HepG2 (cell line): ENCODE data around the gene CD7. TPM values are rescaled to one million over a fixed set of nuclear protein-coding genes. Genes with fewer than 3 reads are reported as not detected.
A peak's percentile ranks its signal among the peaks of the same experiment; 100 is the strongest.

Source experiments
- BCL6 ChIP-seq: IDR thresholded peaks from 2 replicates; pipeline ENCODE4 v1.6.1; 2016; ENCODE audit warnings: missing genetic modification reagents, missing compliant biosample characterization
- BRD4 ChIP-seq: sonication (generic); formaldehyde crosslinking; IDR thresholded peaks from 2 replicates; pipeline ENCODE4 v1.4.0; 2020; ENCODE audit warnings: missing genetic modification reagents
- EP300 ChIP-seq, 3 experiments: sonication (generic) in 1 of 3; formaldehyde crosslinking in 1 of 3; IDR thresholded peaks; 2 replicates each; pipeline versions ENCODE4 v1.5.1 to v1.6.1; 2011 to 2020; ENCODE audit warnings: low read depth in 2 of 3, low read length in 2 of 3, borderline replicate concordance in 1 of 3, improper control_type of control experiment in 1 of 3, mild to moderate bottlenecking in 1 of 3, missing genetic modification reagents in 1 of 3, moderate library complexity in 1 of 3
- ETV5 ChIP-seq: IDR thresholded peaks from 2 replicates; pipeline ENCODE4 v1.6.1; 2018; ENCODE audit warnings: missing biosample characterization, missing genetic modification reagents, inconsistent platforms, borderline replicate concordance
- GATAD2A ChIP-seq: IDR thresholded peaks from 2 replicates; pipeline ENCODE4 v1.6.1; 2016
- HNF4G ChIP-seq, 2 experiments: sonication (generic) in 1 of 2; formaldehyde crosslinking in 1 of 2; IDR thresholded peaks; 2 replicates each; pipeline versions ENCODE4 v1.4.0 to v1.6.1; 2011 to 2020; ENCODE audit warnings: borderline replicate concordance in 2 of 2, low read depth in 2 of 2, mild to moderate bottlenecking in 2 of 2, low read length in 1 of 2, missing genetic modification reagents in 1 of 2, moderate library complexity in 1 of 2
- KDM2A ChIP-seq: sonication (generic); formaldehyde crosslinking; IDR thresholded peaks from 2 replicates; pipeline ENCODE4 v1.4.0; 2020; ENCODE audit warnings: low read depth, missing genetic modification reagents, borderline replicate concordance
- RARA ChIP-seq: IDR thresholded peaks from 2 replicates; pipeline ENCODE4 v1.6.1; 2016; ENCODE audit warnings: missing genetic modification reagents, missing compliant biosample characterization
- ZMAT3 ChIP-seq: sonication (generic); formaldehyde crosslinking; conservative IDR thresholded peaks from 2 replicates; pipeline ENCODE4 v1.7.0; 2021; ENCODE audit warnings: missing genetic modification reagents
- ZMYM2 ChIP-seq: sonication (generic); formaldehyde crosslinking; IDR thresholded peaks from 2 replicates; pipeline ENCODE4 v1.8.0; 2022; ENCODE audit warnings: mild to moderate bottlenecking, missing genetic modification reagents
- ZNF350 ChIP-seq: sonication (generic); formaldehyde crosslinking; IDR thresholded peaks from 2 replicates; pipeline ENCODE4 v1.4.0; 2020; ENCODE audit warnings: mild to moderate bottlenecking, low read depth, missing genetic modification reagents, borderline replicate concordance
- ZNF772 ChIP-seq: sonication (generic); formaldehyde crosslinking; IDR thresholded peaks from 2 replicates; pipeline ENCODE4 v1.5.0; 2020; ENCODE audit warnings: mild to moderate bottlenecking, missing genetic modification reagents
- polyA plus RNA-seq, 8 experiments: library from polyadenylated mRNA; depleted of rRNA in 3 of 8; stranded (reverse) in 7 of 8; unstranded in 1 of 8; fragments of >200 nt; fragmentation: Illumina TruSeq in 4 of 8; extraction: Trizol in 4 of 8; gene quantifications; 2 replicates each; pipeline versions ENCODE4 v1.2.1 to v1.2.3, GENCODE V29; 2011 to 2016; ENCODE audit warnings: low read depth in 4 of 8, missing spikeins in 1 of 8, mixed read lengths in 1 of 8; ENCODE audit not compliant: insufficient read depth in 1 of 8
- total RNA-seq, 5 experiments: library from RNA; depleted of rRNA; stranded (reverse); fragments of >200 nt; fragmentation: Illumina TruSeq; extraction: Trizol; gene quantifications; 2 replicates each; pipeline ENCODE4 v1.2.3, GENCODE V29; 2016; ENCODE audit warnings: low read depth in 1 of 5
- TF ChIP-seq, protein P1 (sequence below): sonication (generic); formaldehyde crosslinking; IDR thresholded peaks from 2 replicates; pipeline ENCODE4 v1.5.1; 2020; ENCODE audit warnings: missing genetic modification reagents, mild to moderate bottlenecking, borderline replicate concordance

CD7 gene
- total and polyA plus RNA-seq, 2 of the 13 experiments (the other 11 are each of a cell fraction or from before 2014, with no cell fraction given), result 67.6 to 76.4 TPM

DNA sequence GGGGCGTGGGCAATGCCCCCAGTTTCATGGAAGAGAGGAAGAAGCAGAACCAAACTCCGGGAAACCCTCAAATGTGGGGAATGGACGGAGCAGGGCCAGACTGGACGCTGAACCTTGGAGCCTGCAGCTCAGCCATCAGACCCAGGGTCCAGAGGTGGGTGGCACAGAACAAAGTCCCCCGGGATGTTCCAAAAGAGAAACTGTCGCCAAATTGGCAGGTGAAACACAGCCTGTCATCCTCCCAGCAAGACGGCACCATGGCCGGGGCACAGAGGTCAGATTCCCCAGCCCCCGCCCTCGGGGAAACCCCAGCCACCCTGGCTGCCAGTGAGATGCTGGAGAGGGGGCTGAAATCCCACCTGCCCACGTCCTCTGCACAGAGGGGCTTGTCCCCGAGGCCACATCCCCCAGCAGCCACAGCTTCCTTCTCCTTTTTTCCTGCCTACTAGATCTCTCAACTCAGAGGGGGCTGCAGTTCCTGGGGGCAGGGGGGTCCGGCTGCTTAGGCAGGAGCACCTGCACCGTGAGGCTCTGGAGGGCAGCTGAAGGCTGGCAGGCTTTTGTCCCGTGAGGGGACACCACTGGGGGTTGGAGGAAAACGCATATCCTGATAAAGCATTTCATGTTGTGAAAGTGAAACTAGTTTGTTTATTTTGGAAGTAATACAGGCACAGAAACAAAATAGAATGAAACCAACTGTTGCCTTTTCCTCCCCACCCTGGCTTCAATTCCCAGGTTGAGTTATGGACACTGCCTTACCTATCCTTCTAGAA lies 17.4 kb upstream of the CD7 start (continued):
- TF ChIP-seq KDM2A (CRISPR knock-in tag), result peak; percentile 40; the same call in 1 of the 2 replicates
- 0 out of 2 replicates have a peak, but pooled peaks have one; percentile 16 for TF ChIP-seq ETV5
- TF ChIP-seq ZNF350 (CRISPR knock-in tag), result no peak; the same call in 1 of the 2 replicates
- 0 out of 2 replicates have a peak, but pooled peaks have one; percentile 9 for TF ChIP-seq GATAD2A (CRISPR knock-in tag)
- peak; percentile 17; the same call in 1 of the 2 replicates for TF ChIP-seq ZNF772
- peak; percentile 84 for TF ChIP-seq HNF4G (IDR thresholded peaks at IDR 0.05; ENCODE audit: borderline replicate concordance, low read depth, low read length)
- no peak for TF ChIP-seq HNF4G (CRISPR knock-in tag; IDR thresholded peaks at IDR 0.05; ENCODE audit: borderline replicate concordance, low read depth)
- no peak for TF ChIP-seq EP300 (IDR thresholded peaks at IDR 0.05; ENCODE audit: low read depth in 2 of 2, low read length in 2 of 2)
- TF ChIP-seq EP300 (CRISPR knock-in tag; IDR thresholded peaks at IDR 0.05; ENCODE audit: borderline replicate concordance), result no peak
- TF ChIP-seq, protein P1, sequence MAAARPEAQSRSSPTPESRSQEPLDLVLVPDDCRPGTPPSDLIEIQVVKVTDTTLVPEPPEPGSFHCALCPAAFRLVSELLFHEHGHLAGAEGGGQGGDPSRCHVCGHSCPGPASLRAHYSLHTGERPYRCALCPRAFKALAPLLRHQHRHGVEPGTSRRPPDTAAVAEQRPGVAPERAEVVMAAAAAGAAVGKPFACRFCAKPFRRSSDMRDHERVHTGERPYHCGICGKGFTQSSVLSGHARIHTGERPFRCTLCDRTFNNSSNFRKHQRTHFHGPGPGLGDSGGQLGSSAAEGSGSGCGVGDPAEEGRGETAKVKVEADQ (CRISPR knock-in tag), result 0 out of 2 replicates have a peak, but pooled peaks have one; percentile 13
- TF ChIP-seq ZMAT3 (CRISPR knock-in tag), result 0 out of 2 replicates have a peak, but pooled peaks have one; percentile 50
- TF ChIP-seq RARA (CRISPR knock-in tag), result 0 out of 2 replicates have a peak, but pooled peaks have one; percentile 8
- peak; percentile 40; the same call in 1 of the 2 replicates for TF ChIP-seq ZMYM2 (CRISPR knock-in tag)
- TF ChIP-seq BCL6 (CRISPR knock-in tag), result 0 out of 2 replicates have a peak, but pooled peaks have one; percentile 1
- peak; percentile 16; the same call in 1 of the 2 replicates for TF ChIP-seq BRD4 (CRISPR knock-in tag)
